Ramos (cell line): ENCODE measurements around the gene LCN9.
"Not testable (repeated sequence)": the region's sequence is repeated elsewhere in the genome, so short reads cannot be mapped to it uniquely, and the experiment has no call there.

ENCODE experiments used
- in situ Hi-C: fragments of 300-500 bp; cut with MboI; formaldehyde crosslinking; loops from one replicate; pipeline ENCODE4 v1.14.3; 2022; ENCODE audit warnings: low sequenced_read_pairs; ENCODE audit not compliant: unreplicated experiment

LCN9 gene

GRCh38 chr9:135662758-135663450, at the start of gene LCN9:
Gene LCN9, plus strand, starts transcription at chr9:135663309. Its CDS starts 13 bp downstream, at chr9:135663322.
- in situ Hi-C loops, result no loop called here

- in situ Hi-C loops, result no loop called here
Measured at GRCh38 chr9:135613946-135614805, 48.9 kb upstream of the LCN9 start.

- in situ Hi-C loops, result no loop called here
Measured at GRCh38 chr9:135614821-135615665, 48.1 kb upstream of the LCN9 start.

GRCh38 chr9:135615666-135616618, 47.2 kb upstream of the LCN9 start:
- in situ Hi-C loops, result no loop called here

GRCh38 chr9:135616619-135617537, 46.2 kb upstream of the LCN9 start:
- in situ Hi-C loops, result no loop called here

GRCh38 chr9:135617538-135617900, 45.6 kb upstream of the LCN9 start:
- in situ Hi-C loops, result no loop called here

GRCh38 chr9:135617991-135618411, 45.1 kb upstream of the LCN9 start:
- in situ Hi-C loops, result no loop called here

GRCh38 chr9:135618866-135619598, 44.1 kb upstream of the LCN9 start:
- in situ Hi-C loops, result no loop called here

- in situ Hi-C loops, result no loop called here
Measured at GRCh38 chr9:135619599-135619886, 43.6 kb upstream of the LCN9 start.

GRCh38 chr9:135620558-135620957, 42.6 kb upstream of the LCN9 start:
- in situ Hi-C loops, result no loop called here

- in situ Hi-C loops, result no loop called here
Measured at GRCh38 chr9:135622415-135623020, 40.6 kb upstream of the LCN9 start.

- in situ Hi-C loops, result no loop called here
Measured at GRCh38 chr9:135624282-135624681, 38.8 kb upstream of the LCN9 start.

GRCh38 chr9:135632841-135633240, 30.3 kb upstream of the LCN9 start:
- in situ Hi-C loops, result no loop called here

- in situ Hi-C loops, result not testable (repeated sequence)
Measured at GRCh38 chr9:135636930-135637530, 26.1 kb upstream of the LCN9 start.

- in situ Hi-C loops, result no loop called here
Measured at GRCh38 chr9:135639196-135639595, 23.9 kb upstream of the LCN9 start, which contains the start of gene GLT6D1. Gene GLT6D1, minus strand, starts transcription at chr9:135639540. Its CDS starts 353 bp downstream, at chr9:135639187.

- in situ Hi-C loops, result no loop called here
Measured at GRCh38 chr9:135641047-135641446, 22.1 kb upstream of the LCN9 start.

- in situ Hi-C loops, result no loop called here
Measured at GRCh38 chr9:135641745-135642144, 21.4 kb upstream of the LCN9 start.
